Cerebellar cortex (tissue), 1 donor: ENCODE data around the gene MOCOS.

Experiments used
- DNase-seq: peaks from one replicate; pipeline ENCODE4 v3.0.0-alpha.2; 2015; ENCODE audit warnings: low spot score

MOCOS gene

GRCh38 chr18:36304723-36305122 is 117.4 kb downstream of the MOCOS start:
- DNase-seq, result no peak

- no peak for DNase-seq
Observed at GRCh38 chr18:36305375-36305774, 118.1 kb downstream of the MOCOS start.

- no peak for DNase-seq
Observed at GRCh38 chr18:36307513-36307912, 120.2 kb downstream of the MOCOS start.

- no peak for DNase-seq
Observed at GRCh38 chr18:36308711-36309435, 121.6 kb downstream of the MOCOS start.

GRCh38 chr18:36309436-36310391 is 122.4 kb downstream of the MOCOS start:
- DNase-seq, result no peak

GRCh38 chr18:36311026-36311570 is 123.8 kb downstream of the MOCOS start:
- no peak for DNase-seq

- DNase-seq, result no peak
Observed at GRCh38 chr18:36312806-36313395, 125.6 kb downstream of the MOCOS start.

- no peak for DNase-seq
Observed at GRCh38 chr18:36314098-36314497, 126.8 kb downstream of the MOCOS start.

GRCh38 chr18:36314754-36315153 is 127.5 kb downstream of the MOCOS start:
- no peak for DNase-seq

GRCh38 chr18:36315736-36316135 is 128.4 kb downstream of the MOCOS start:
- DNase-seq, result no peak

GRCh38 chr18:36316246-36316645 is 128.9 kb downstream of the MOCOS start:
- no peak for DNase-seq
